IMR-90 (cell line): Measurements from ENCODE around the gene NUP153. TPM values are rescaled to one million over a fixed set of nuclear protein-coding genes. Genes with fewer than 3 reads are reported as not detected.

Experiments
- ATAC-seq: fragments of 200-7000 bp; cut with Tn5 transposase; 2 replicates; pipeline ENCODE4 v1.9.1; 2020; ENCODE audit warnings: low read depth, mild to moderate bottlenecking, moderate library complexity
- BruUV-seq: library from RNA; stranded (reverse); fragments of 400-500 nt; replicated peaks from 2 replicates; lab custom pipeline; 2021; lab: Mats Ljungman, UMichigan
- CTCF ChIA-PET: fragments of 300-600 bp; formaldehyde crosslinking; extraction: SDS; loops from one replicate; lab custom pipeline; 2021; ENCODE audit warnings: antibody characterized with exemption; lab: Yijun Ruan, JAX
- POLR2A ChIA-PET: fragments of 300-600 bp; sonication (Branson Sonifier 250); formaldehyde crosslinking; loops from one replicate; lab custom pipeline; 2022; ENCODE audit warnings: antibody characterized with exemption; ENCODE audit not compliant: unreplicated experiment; lab: Charles Lee
- DNase-seq: peaks from one replicate; pipeline ENCODE4 v3.0.0; 2013
- H2AFZ ChIP-seq: replicated peaks from 2 replicates; pipeline ENCODE3; 2013; ENCODE audit warnings: low read length, mild to moderate bottlenecking; ENCODE audit not compliant: poor library complexity
- H2AK5ac ChIP-seq: 2 replicates; pipeline ENCODE4 v1.6.1; 2013; ENCODE audit warnings: low read depth, low read length, inconsistent platforms
- H2AK9ac ChIP-seq: replicated peaks from 2 replicates; pipeline ENCODE3; 2013; ENCODE audit warnings: mild to moderate bottlenecking, low read depth, low read length, moderate library complexity; ENCODE audit not compliant: poor library complexity
- H2BK120ac ChIP-seq: 2 replicates; pipeline ENCODE4 v1.6.1; 2013; ENCODE audit warnings: low read depth, low read length, inconsistent platforms
- H2BK15ac ChIP-seq: 3 replicates; pipeline ENCODE4 v1.6.1; 2013; ENCODE audit warnings: low read depth, low read length, inconsistent platforms
- H2BK20ac ChIP-seq: 2 replicates; pipeline ENCODE4 v1.6.1; 2013; ENCODE audit warnings: low read depth, mild to moderate bottlenecking, inconsistent platforms, low read length, moderate library complexity
- H2BK5ac ChIP-seq: 2 replicates; pipeline ENCODE4 v1.6.1; 2013; ENCODE audit warnings: mild to moderate bottlenecking, low read depth, low read length, inconsistent platforms; ENCODE audit not compliant: poor library complexity, severe bottlenecking
- H3K14ac ChIP-seq: replicated peaks from 2 replicates; pipeline ENCODE4 v1.6.1; 2013; ENCODE audit warnings: low read depth, low read length, inconsistent platforms
- H3K18ac ChIP-seq: 2 replicates; pipeline ENCODE4 v1.6.1; 2013; ENCODE audit warnings: low read depth, low read length, control low read depth
- H3K23ac ChIP-seq: 2 replicates; pipeline ENCODE4 v1.6.1; 2013; ENCODE audit warnings: low read depth, low read length, inconsistent platforms
- H3K27ac ChIP-seq: 2 replicates; pipeline ENCODE4 v1.5.1; 2013; ENCODE audit warnings: mild to moderate bottlenecking, control low read depth, low read length; ENCODE audit not compliant: insufficient read depth
- H3K27me3 ChIP-seq: 2 replicates; pipeline ENCODE4 v1.6.1; 2013; ENCODE audit warnings: low read length; ENCODE audit not compliant: control insufficient read depth, insufficient read depth
- H3K36me3 ChIP-seq: 2 replicates; pipeline ENCODE4 v1.6.1; 2013; ENCODE audit warnings: low read length, mixed read lengths; ENCODE audit not compliant: control insufficient read depth, insufficient read depth
- H3K4ac ChIP-seq: 2 replicates; pipeline ENCODE4 v1.6.1; 2013; ENCODE audit warnings: low read depth, low read length, inconsistent platforms
- H3K4me1 ChIP-seq: 2 replicates; pipeline ENCODE4 v1.6.1; 2013; ENCODE audit warnings: low read length, mixed read lengths; ENCODE audit not compliant: control insufficient read depth, insufficient read depth
- H3K4me2 ChIP-seq: 2 replicates; pipeline ENCODE4 v1.6.1; 2013; ENCODE audit warnings: low read depth, mild to moderate bottlenecking, control low read depth, low read length, moderate library complexity
- H3K4me3 ChIP-seq: 2 replicates; pipeline ENCODE4 v1.5.1; 2013; ENCODE audit warnings: low read depth, mild to moderate bottlenecking, control low read depth, low read length, moderate library complexity; ENCODE audit not compliant: insufficient read depth
- H3K56ac ChIP-seq: 2 replicates; pipeline ENCODE4 v1.6.1; 2013; ENCODE audit warnings: low read length, inconsistent platforms; ENCODE audit not compliant: insufficient read depth; ENCODE audit errors: extremely low read depth
- H3K79me1 ChIP-seq, 2 experiments: 2 replicates each; pipeline ENCODE4 v1.6.1; 2013; ENCODE audit warnings: low read length in 2 of 2, inconsistent platforms in 1 of 2, low read depth in 1 of 2
- H3K9ac ChIP-seq: 2 replicates; pipeline ENCODE4 v1.6.1; 2013; ENCODE audit warnings: low read depth, low read length, control low read depth
- H3K9me1 ChIP-seq: 2 replicates; pipeline ENCODE4 v1.6.1; 2013; ENCODE audit warnings: low read length, inconsistent platforms; ENCODE audit not compliant: insufficient read depth
- H3K9me3 ChIP-seq: 2 replicates; pipeline ENCODE4 v1.6.1; 2013; ENCODE audit warnings: low read length; ENCODE audit not compliant: control insufficient read depth, insufficient read depth
- H4K20me1 ChIP-seq: 2 replicates; pipeline ENCODE4 v1.6.1; 2013; ENCODE audit warnings: low read length, inconsistent platforms; ENCODE audit not compliant: insufficient read depth
- H4K5ac ChIP-seq: 2 replicates; pipeline ENCODE4 v1.6.1; 2013; ENCODE audit warnings: mild to moderate bottlenecking, low read depth, low read length, control low read depth
- H4K8ac ChIP-seq, 2 experiments: 2 replicates each; pipeline ENCODE4 v1.6.1; 2013; ENCODE audit warnings: low read depth in 2 of 2, low read length in 2 of 2, control low read depth in 1 of 2, inconsistent platforms in 1 of 2
- H4K91ac ChIP-seq: 2 replicates; pipeline ENCODE4 v1.6.1; 2013; ENCODE audit warnings: low read depth, low read length, inconsistent platforms; ENCODE audit not compliant: insufficient read depth
- BHLHE40 ChIP-seq: fragments of 150-350 bp; IDR thresholded peaks from 2 replicates; pipeline ENCODE4 v1.6.1; 2016; ENCODE audit warnings: mild to moderate bottlenecking, low read depth, low read length
- CTCF ChIP-seq: conservative IDR thresholded peaks from 2 replicates; pipeline ENCODE4 v1.5.1; 2012; ENCODE audit warnings: mild to moderate bottlenecking, low read depth, low read length, improper control_type of control experiment
- ELK1 ChIP-seq: fragments of 150-350 bp; IDR thresholded peaks from 2 replicates; pipeline ENCODE4 v1.6.1; 2016; ENCODE audit warnings: low read depth, mild to moderate bottlenecking, low read length, moderate library complexity, borderline replicate concordance
- MAFK ChIP-seq: IDR thresholded peaks from 2 replicates; pipeline ENCODE4 v1.6.1; 2012; ENCODE audit warnings: low read depth, low read length, improper control_type of control experiment
- RFX5 ChIP-seq: IDR thresholded peaks from 2 replicates; pipeline ENCODE4 v1.8.0; 2012; ENCODE audit warnings: low read depth, mild to moderate bottlenecking, low read length, moderate library complexity
- dilution Hi-C: fragments of 300-500 bp; cut with HindIII; formaldehyde crosslinking; loops from one replicate; pipeline ENCODE4 v1.14.3; 2018; ENCODE audit warnings: low sequenced_read_pairs; ENCODE audit not compliant: unreplicated experiment
- in situ Hi-C: fragments of 300-500 bp; cut with MboI; formaldehyde crosslinking; loops from 3 replicates; pipeline ENCODE4 v1.14.3; 2019; ENCODE audit warnings: low sequenced_read_pairs, inconsistent platforms, mixed read lengths
- intact Hi-C: fragments of 100-400 bp; cut with micrococcal nuclease; formaldehyde crosslinking; loops from 2 replicates; pipeline ENCODE4 v1.10.0; 2022
- polyA plus RNA-seq, 3 experiments: library from polyadenylated mRNA; depleted of rRNA; stranded (reverse); fragments of >200 nt; gene quantifications; 2 replicates each; pipeline ENCODE4 v1.2.3, GENCODE V29; 2012; ENCODE audit warnings: low replicate concordance in 1 of 3
- total RNA-seq: library from RNA; depleted of rRNA; stranded (reverse); fragments of >200 nt; gene quantifications from 2 replicates; pipeline ENCODE4 v1.2.3, GENCODE V29; 2012

NUP153 gene
- total and polyA plus RNA-seq, 2 of the 4 experiments (the other 2 are of a cell fraction), result 17.2 to 39.4 TPM

DNA sequence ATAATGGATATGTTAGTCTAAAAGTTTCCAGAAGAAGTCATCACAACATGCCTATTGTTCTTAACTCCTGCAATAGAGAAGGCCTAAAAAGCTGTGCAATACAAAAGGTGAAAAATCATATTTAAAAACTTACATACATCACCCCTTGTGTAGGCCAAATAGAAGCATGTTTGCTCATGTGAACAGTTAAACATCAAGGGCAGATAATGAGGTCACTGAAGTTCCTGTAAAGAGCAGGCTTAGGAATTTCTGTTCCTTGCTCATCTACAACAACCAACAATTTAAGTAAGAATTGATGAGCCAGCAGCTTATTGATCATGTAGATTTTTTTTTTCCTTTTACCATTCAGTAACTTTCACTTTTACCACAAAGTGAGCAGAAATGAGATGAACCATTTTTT lies 7.5 kb upstream of the NUP153 start:
- peak overlapping the region; percentile 21; the same call in 1 of the 2 replicates for H4K5ac ChIP-seq
- peaks cover 0 to 11% of the 10 kb centered on the region in 2 experiments; a peak in 2 of 4 replicates for H3K79me1 ChIP-seq
- in situ Hi-C loops (no loop called here), intact Hi-C loops (no loop called here), dilution Hi-C loops (no loop called here)
- peak overlapping the region; percentile 86 for H2BK20ac ChIP-seq
- H2BK15ac ChIP-seq, result peak overlapping the region; percentile 48; the same call in 2 of the 3 replicates
- peaks cover 9% of the 10 kb centered on the region for H3K9me1 ChIP-seq
- H3K9ac ChIP-seq, result no peak overlapping the region
- H3K4me1 ChIP-seq, result peaks cover 14% of the 10 kb centered on the region
- TF ChIP-seq ELK1 (no peak), MAFK (peak; percentile 43), CTCF (no peak), RFX5 (no peak), BHLHE40 (no peak)
- BruUV-seq, result no TSS peak
- peak overlapping the region; percentile 97 for H2BK5ac ChIP-seq
- H3K4ac ChIP-seq, result peak overlapping the region; percentile 71; the same call in 1 of the 2 replicates
- H2AFZ ChIP-seq, result no peak overlapping the region
- H3K36me3 ChIP-seq, result no peaks in the 10 kb centered on the region
- H3K27me3 ChIP-seq, result no peaks in the 10 kb centered on the region
- H3K14ac ChIP-seq, result peak overlapping the region; percentile 48
- H4K20me1 ChIP-seq, result no peaks in the 10 kb centered on the region
- H3K4me2 ChIP-seq, result peak overlapping the region; percentile 15; the same call in 1 of the 2 replicates
- no peak overlapping the region for H3K27ac ChIP-seq
- CTCF ChIA-PET, result interaction anchor here (1.1 kb wide), 1 partner anchor 130 kb away, joined by 3 read pairs; no protein-coding TSS in a partner anchor
- POLR2A ChIA-PET, result no interaction called here
- peak overlapping the region; percentile 77; the same call in 1 of the 2 replicates for H3K18ac ChIP-seq
- H4K8ac ChIP-seq, result peak overlapping the region in 1 of 2 experiments; percentile 72; a peak in 1 of 4 replicates
- H3K9me3 ChIP-seq, result no peaks in the 10 kb centered on the region
- peak overlapping the region; percentile 33; the same call in 1 of the 2 replicates for H2AK5ac ChIP-seq
- H3K23ac ChIP-seq, result peak overlapping the region; percentile 54
- H2AK9ac ChIP-seq, result no peak overlapping the region
- H4K91ac ChIP-seq, result peak overlapping the region; percentile 34; the same call in 1 of the 2 replicates
- peak overlapping the region; percentile 85 for H2BK120ac ChIP-seq
- peak overlapping the region; percentile 2; the same call in 1 of the 2 replicates for H3K56ac ChIP-seq
- no peak for ATAC-seq
- no peak overlapping the region for H3K4me3 ChIP-seq
- peak; percentile 31 for DNase-seq
